GM23338 (cell line): ENCODE measurements around the gene TMEM33. TPM values are rescaled to one million over a fixed set of nuclear protein-coding genes. Genes with fewer than 3 reads are reported as not detected.

Experiments used
- ATAC-seq: fragments of 200-7000 bp; cut with Tn5 transposase; 3 replicates; pipeline ENCODE4 v1.9.1; 2020
- DNase-seq: peaks from one replicate; pipeline ENCODE4 v3.0.0-alpha.2; 2015; ENCODE audit warnings: low spot score
- H2AFZ ChIP-seq: fragments of 200-600 bp; sonication (generic); 2 replicates; pipeline ENCODE4 v1.8.0; 2016; ENCODE audit warnings: antibody characterized with exemption, mild to moderate bottlenecking, moderate library complexity
- H3F3A ChIP-seq: fragments of 200-600 bp; sonication (generic); replicated peaks from 2 replicates; pipeline ENCODE4 v1.8.0; 2017; ENCODE audit warnings: antibody characterized with exemption, mixed run types, low read depth
- H3K27ac ChIP-seq: fragments of 200-600 bp; sonication (generic); 2 replicates; pipeline ENCODE4 v1.6.1; 2016; ENCODE audit warnings: low read depth
- H3K27me3 ChIP-seq: fragments of 200-600 bp; sonication (generic); 2 replicates; pipeline ENCODE4 v1.8.0; 2016; ENCODE audit warnings: mild to moderate bottlenecking, mixed run types, moderate library complexity; ENCODE audit not compliant: insufficient read depth
- H3K36me3 ChIP-seq: fragments of 200-600 bp; sonication (generic); 2 replicates; pipeline ENCODE4 v1.8.0; 2016; ENCODE audit warnings: mild to moderate bottlenecking; ENCODE audit not compliant: insufficient read depth
- H3K4me1 ChIP-seq: fragments of 200-600 bp; sonication (generic); 2 replicates; pipeline ENCODE4 v1.8.0; 2016; ENCODE audit warnings: mild to moderate bottlenecking, moderate library complexity; ENCODE audit not compliant: insufficient read depth
- H3K4me2 ChIP-seq: fragments of 200-600 bp; sonication (generic); 2 replicates; pipeline ENCODE4 v1.7.1; 2017; ENCODE audit warnings: mixed run types
- H3K4me3 ChIP-seq: fragments of 200-600 bp; sonication (generic); 2 replicates; pipeline ENCODE4 v1.6.1; 2016; ENCODE audit warnings: mixed run types
- H3K79me2 ChIP-seq: fragments of 200-600 bp; sonication (generic); replicated peaks from 2 replicates; pipeline ENCODE4 v1.8.0; 2017; ENCODE audit warnings: mild to moderate bottlenecking; ENCODE audit not compliant: insufficient read depth
- H3K9me2 ChIP-seq: fragments of 200-600 bp; sonication (generic); 2 replicates; pipeline ENCODE4 v1.8.0; 2017; ENCODE audit not compliant: insufficient read depth
- H4K20me1 ChIP-seq: fragments of 200-600 bp; sonication (generic); replicated peaks from 2 replicates; pipeline ENCODE4 v1.8.0; 2017; ENCODE audit warnings: mild to moderate bottlenecking; ENCODE audit not compliant: insufficient read depth
- H3K27ac Mint-ChIP-seq: 2 replicates; pipeline ENCODE4 v1.8.0; 2020; ENCODE audit warnings: inconsistent platforms, mild to moderate bottlenecking, moderate library complexity, mixed read lengths
- H3K27me3 Mint-ChIP-seq: 3 replicates; pipeline ENCODE4 v1.8.0; 2022; ENCODE audit warnings: low read depth, mild to moderate bottlenecking, moderate library complexity, mixed read lengths, inconsistent platforms; ENCODE audit not compliant: insufficient read depth, poor library complexity
- H3K36me3 Mint-ChIP-seq: 3 replicates; pipeline ENCODE4 v1.8.0; 2021; ENCODE audit warnings: low read depth, mild to moderate bottlenecking, inconsistent platforms, moderate library complexity, mixed read lengths
- H3K4me1 Mint-ChIP-seq: 3 replicates; pipeline ENCODE4 v1.8.0; 2020; ENCODE audit warnings: mild to moderate bottlenecking, inconsistent platforms, mixed read lengths
- H3K4me3 Mint-ChIP-seq: 3 replicates; pipeline ENCODE4 v1.8.0; 2021; ENCODE audit warnings: moderate library complexity, mild to moderate bottlenecking, inconsistent platforms, mixed read lengths
- H3K9me3 Mint-ChIP-seq: 3 replicates; pipeline ENCODE4 v1.8.0; 2020; ENCODE audit warnings: moderate library complexity, mild to moderate bottlenecking, inconsistent platforms, mixed read lengths
- CREB1 ChIP-seq: fragments of 250-450 bp; sonication (Bioruptor Pico); IDR thresholded peaks from 2 replicates; pipeline ENCODE4 v1.5.0; 2020; ENCODE audit warnings: low read depth, mild to moderate bottlenecking, moderate library complexity
- ETS1 ChIP-seq: IDR thresholded peaks from 2 replicates; pipeline ENCODE4 v1.6.1; 2016; ENCODE audit warnings: antibody characterized with exemption
- EZH2 ChIP-seq: fragments of 200-600 bp; sonication (generic); IDR thresholded peaks from one replicate; pipeline ENCODE4 v1.8.0; 2017; ENCODE audit warnings: antibody characterized with exemption, mild to moderate bottlenecking, low read depth; ENCODE audit not compliant: unreplicated experiment
- EZH2phosphoT487 ChIP-seq: fragments of 200-600 bp; sonication (generic); IDR thresholded peaks from one replicate; pipeline ENCODE4 v1.8.1; 2018; ENCODE audit warnings: antibody characterized with exemption; ENCODE audit not compliant: unreplicated experiment
- JUNB ChIP-seq: IDR thresholded peaks from one replicate; pipeline ENCODE4 v1.6.1; 2016; ENCODE audit warnings: antibody characterized with exemption; ENCODE audit not compliant: unreplicated experiment
- REST ChIP-seq: IDR thresholded peaks from one replicate; pipeline ENCODE4 v1.6.1; 2018; ENCODE audit warnings: antibody characterized with exemption; ENCODE audit not compliant: unreplicated experiment
- ZNF114 ChIP-seq: fragments of 250-450 bp; sonication (Bioruptor Pico); IDR thresholded peaks from 2 replicates; pipeline ENCODE4 v1.5.0; 2020; ENCODE audit warnings: mild to moderate bottlenecking, moderate library complexity
- ZNF331 ChIP-seq: fragments of 250-450 bp; sonication (Bioruptor Pico); IDR thresholded peaks from 2 replicates; pipeline ENCODE4 v1.5.0; 2020; ENCODE audit warnings: low read depth, mild to moderate bottlenecking, moderate library complexity
- ZNF462 ChIP-seq: fragments of 250-450 bp; sonication (Bioruptor Pico); IDR thresholded peaks from 2 replicates; pipeline ENCODE4 v1.5.0; 2020; ENCODE audit warnings: mild to moderate bottlenecking, moderate library complexity
- polyA plus RNA-seq: library from polyadenylated mRNA; unstranded; fragments of >200 nt; fragmentation: Nextera tagmentation; extraction: Ambion mirVana; gene quantifications from 2 replicates; pipeline ENCODE4 v1.2.1, GENCODE V29; 2016
- total RNA-seq: library from RNA; depleted of rRNA; stranded (reverse); fragments of >200 nt; shearing (Covaris generic); gene quantifications from 2 replicates; pipeline ENCODE4 v1.2.3, GENCODE V29; 2014

The TMEM33 gene
- total and polyA plus RNA-seq, 2 experiments from 2014 or later = 46.2 to 117 TPM

GRCh38 chr4:41889317-41889716, 45.9 kb upstream of the TMEM33 start:
- ATAC-seq (no peak), DNase-seq (peak; percentile 8)
- Histone ChIP-seq H3K27ac (no peak overlapping the region), H4K20me1 (no peaks in the 10 kb centered on the region), H3K4me3 (no peak overlapping the region), H3K36me3 (no peaks in the 10 kb centered on the region), H3F3A (no peaks in the 10 kb centered on the region), H3K4me1 (no peaks in the 10 kb centered on the region; the same call in 1 of the 2 replicates), H3K9me2 (no peaks in the 10 kb centered on the region), H3K4me2 (no peak overlapping the region), H2AFZ (no peak overlapping the region), H3K79me2 (no peaks in the 10 kb centered on the region), H3K27me3 (peaks cover 34% of the 10 kb centered on the region)
- Mint-ChIP-seq H3K4me1 (peaks cover 4% of the 10 kb centered on the region; the same call in 2 of the 3 replicates), H3K4me3 (no peak overlapping the region), H3K9me3 (no peaks in the 10 kb centered on the region), H3K36me3 (no peaks in the 10 kb centered on the region), H3K27me3 (peaks cover 8% of the 10 kb centered on the region), H3K27ac (no peak overlapping the region)
- TF ChIP-seq ETS1 = no peak
- no peak for TF ChIP-seq ZNF114 (CRISPR knock-in tag)
- TF ChIP-seq EZH2 = no peak

GRCh38 chr4:41890085-41890484, 45.1 kb upstream of the TMEM33 start:
- Histone ChIP-seq H3K4me2 (no peak overlapping the region), H4K20me1 (no peaks in the 10 kb centered on the region), H3K79me2 (no peaks in the 10 kb centered on the region), H3K4me3 (no peak overlapping the region), H3F3A (no peaks in the 10 kb centered on the region), H3K27ac (no peak overlapping the region), H3K4me1 (no peaks in the 10 kb centered on the region; the same call in 1 of the 2 replicates), H3K9me2 (no peaks in the 10 kb centered on the region), H3K36me3 (no peaks in the 10 kb centered on the region), H3K27me3 (peaks cover 26% of the 10 kb centered on the region), H2AFZ (no peak overlapping the region)
- no peak for DNase-seq
- TF ChIP-seq ZNF331 (no peak), CREB1 (CRISPR knock-in tag) (no peak), EZH2phosphoT487 (no peak), ETS1 (no peak), REST (no peak), ZNF462 (CRISPR knock-in tag) (no peak), ZNF114 (CRISPR knock-in tag) (no peak), JUNB (no peak), EZH2 (no peak)
- H3K4me1 Mint-ChIP-seq = peaks cover 4% of the 10 kb centered on the region; the same call in 2 of the 3 replicates
- no peak overlapping the region for H3K27ac Mint-ChIP-seq
- ATAC-seq = no peak
- no peaks in the 10 kb centered on the region for H3K9me3 Mint-ChIP-seq
- peaks cover 2% of the 10 kb centered on the region for H3K27me3 Mint-ChIP-seq
- no peaks in the 10 kb centered on the region for H3K36me3 Mint-ChIP-seq
- H3K4me3 Mint-ChIP-seq = no peak overlapping the region
